ENCODE results near the gene SOCS3. TPM values are rescaled to one million over a fixed set of nuclear protein-coding genes. Genes with fewer than 3 reads are reported as not detected.
"Not testable (repeated sequence)": the region's sequence is repeated elsewhere in the genome, so short reads cannot be mapped to it uniquely, and the experiment has no call there.

Gene SOCS3
- polyA plus RNA-seq, 2 of the 4 experiments (the other 2 are of a cell fraction), result 13.5 to 14.7 TPM

GRCh38 chr17:78313735-78314648 lies 45.9 kb downstream of the SOCS3 start (continued):
- TF ChIP-seq BCL3 (IDR thresholded peaks at IDR 0.05) (peak; percentile 69; the same call in 1 of the 3 replicates), KDM5A (IDR thresholded peaks at IDR 0.05) (no peak)

- H3K4me3 ChIP-seq; POLR2A ChIA-PET; ATAC-seq; DNase-seq (ENCODE audit: low read depth in 1 of 2, low spot score in 1 of 2); H3K9me3 ChIP-seq; FAIRE-seq; H3K4me2 ChIP-seq: not testable (repeated sequence)
- peaks cover 26% of the 10 kb centered on the region for H3K4me1 ChIP-seq
- H3K27ac ChIP-seq, result peak overlapping the region in 1 of 2 experiments; percentile 32; a peak in 2 of 6 replicates
- 83% methylated on average over 12 of the region's 12 CpGs for WGBS (ENCODE audit: missing lambda C conversion rate)
- CTCF ChIA-PET, result interaction anchor here (0.7 to 17.0 kb wide), 8 partner anchors 9 to 112 kb away, joined by 3 to 249 read pairs (median 5); partner anchors contain the start of gene SOCS3
Observed at GRCh38 chr17:78309659-78310255, 50.1 kb downstream of the SOCS3 start.

GRCh38 chr17:78307887-78308638 lies 51.8 kb downstream of the SOCS3 start:
- H3K4me2 ChIP-seq, result no peak overlapping the region
- peak overlapping the region in 1 of 2 experiments; percentile 51; a peak in 2 of 6 replicates for H3K27ac ChIP-seq
- POLR2A ChIA-PET, result interaction anchor here (0.6 to 1.5 kb wide), 3 partner anchors 52 to 280 kb away, joined by 3 to 4 read pairs (median 3); partner anchors contain the start of gene SOCS3
- TF ChIP-seq SMC3 (IDR thresholded peaks at IDR 0.05) (no peak), RARB (CRISPR knock-in tag; IDR thresholded peaks at IDR 0.05) (no peak), MAFK (IDR thresholded peaks at IDR 0.05; ENCODE audit: partially characterized antibody) (no peak), EHMT2 (IDR thresholded peaks at IDR 0.05; ENCODE audit: low read depth) (no peak)
- ATAC-seq, result peak; percentile 38 to 51; a peak in 4 of 6 replicates
- CTCF ChIA-PET, result interaction anchor here (1.3 to 17.0 kb wide), 6 partner anchors 7 to 114 kb away, joined by 4 to 249 read pairs (median 21); partner anchors contain the start of gene SOCS3
- no peak for FAIRE-seq
- peaks cover 14% of the 10 kb centered on the region for H3K4me1 ChIP-seq
- H3K9me3 ChIP-seq, result no peaks in the 10 kb centered on the region
- 87% methylated on average over 13 of the region's 13 CpGs for WGBS (ENCODE audit: missing lambda C conversion rate)
- no peak overlapping the region for H3K4me3 ChIP-seq
- no peak for DNase-seq (ENCODE audit: low read depth in 1 of 2, low spot score in 1 of 2)

- FAIRE-seq (no peak), ATAC-seq (no peak), DNase-seq (ENCODE audit: low read depth in 1 of 2, low spot score in 1 of 2) (no peak)
- no peak for TF ChIP-seq BCL3 (IDR thresholded peaks at IDR 0.05)
- TF ChIP-seq BHLHE40 (IDR thresholded peaks at IDR 0.05; ENCODE audit: low read depth, low read length), result no peak
- TF ChIP-seq FOSB (CRISPR knock-in tag; IDR thresholded peaks at IDR 0.05), result no peak
- TF ChIP-seq MAFK (IDR thresholded peaks at IDR 0.05; ENCODE audit: partially characterized antibody), result no peak
- TF ChIP-seq ZC3H11A (IDR thresholded peaks at IDR 0.05), result no peak
- TF ChIP-seq USF2 (IDR thresholded peaks at IDR 0.05), result no peak
- TF ChIP-seq CHD4 (IDR thresholded peaks at IDR 0.05; ENCODE audit: borderline replicate concordance), result no peak
- TF ChIP-seq RNF2 (IDR thresholded peaks at IDR 0.05; ENCODE audit: borderline replicate concordance, low read depth), result no peak
- no peak for TF ChIP-seq POLR2AphosphoS2 (conservative IDR thresholded peaks at IDR 0.05; ENCODE audit: low read length)
- no peak for TF ChIP-seq POLR2A (IDR thresholded peaks at IDR 0.05; ENCODE audit: low read length)
- no peak for TF ChIP-seq ZFP36 (IDR thresholded peaks at IDR 0.05; ENCODE audit: borderline replicate concordance, partially characterized antibody)
- TF ChIP-seq ESRRA (IDR thresholded peaks at IDR 0.05; ENCODE audit: borderline replicate concordance, low read length), result no peak
- no peak for TF ChIP-seq JUN (IDR thresholded peaks at IDR 0.05)
- no peak for TF ChIP-seq SMC3 (IDR thresholded peaks at IDR 0.05)
- no peak for TF ChIP-seq SREBF2 (IDR thresholded peaks at IDR 0.05)
- H3K4me1 ChIP-seq, result peaks cover 13% of the 10 kb centered on the region
- no peak overlapping the region for H3K4me2 ChIP-seq
- H3K27ac ChIP-seq, result no peak overlapping the region
- WGBS (ENCODE audit: missing lambda C conversion rate), result 22% methylated on average over 1 of the region's 1 CpG
- POLR2A ChIA-PET, result no interaction called here
- CTCF ChIA-PET, result interaction anchor here (0.6 to 17.0 kb wide), 10 partner anchors 8 to 584 kb away, joined by 3 to 249 read pairs (median 4); partner anchors contain the start of gene SOCS3
- H3K4me3 ChIP-seq, result no peak overlapping the region
- no peaks in the 10 kb centered on the region for H3K9me3 ChIP-seq
Observed at GRCh38 chr17:78306913-78307312, 53.0 kb downstream of the SOCS3 start.

Data from A549 (cell line).